ENCODE data around the gene MS4A5.
"Not testable (repeated sequence)": the region's sequence is repeated elsewhere in the genome, so short reads cannot be mapped to it uniquely, and the experiment has no call there.

The MS4A5 gene

DNA sequence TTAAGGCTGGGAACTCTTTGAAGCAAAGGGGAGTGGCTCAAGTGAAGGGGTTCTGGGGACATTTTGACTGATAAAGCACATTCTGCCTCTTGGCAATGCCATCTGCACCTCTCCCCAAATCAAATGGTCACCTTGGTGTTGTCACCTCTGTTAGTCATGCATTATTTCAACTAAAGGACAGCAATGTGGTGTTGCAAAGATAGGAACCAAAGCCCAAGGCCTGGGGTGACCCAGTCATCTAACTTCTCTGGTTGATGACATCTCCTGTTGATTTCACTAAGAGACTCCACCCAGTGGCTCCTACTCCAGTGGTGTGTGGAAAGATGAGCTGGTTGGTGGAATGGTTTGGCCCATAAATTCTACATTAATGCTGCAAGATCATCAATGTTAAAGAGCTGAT lies 18.5 kb downstream of the MS4A5 start:
- TF ChIP-seq, protein P1, sequence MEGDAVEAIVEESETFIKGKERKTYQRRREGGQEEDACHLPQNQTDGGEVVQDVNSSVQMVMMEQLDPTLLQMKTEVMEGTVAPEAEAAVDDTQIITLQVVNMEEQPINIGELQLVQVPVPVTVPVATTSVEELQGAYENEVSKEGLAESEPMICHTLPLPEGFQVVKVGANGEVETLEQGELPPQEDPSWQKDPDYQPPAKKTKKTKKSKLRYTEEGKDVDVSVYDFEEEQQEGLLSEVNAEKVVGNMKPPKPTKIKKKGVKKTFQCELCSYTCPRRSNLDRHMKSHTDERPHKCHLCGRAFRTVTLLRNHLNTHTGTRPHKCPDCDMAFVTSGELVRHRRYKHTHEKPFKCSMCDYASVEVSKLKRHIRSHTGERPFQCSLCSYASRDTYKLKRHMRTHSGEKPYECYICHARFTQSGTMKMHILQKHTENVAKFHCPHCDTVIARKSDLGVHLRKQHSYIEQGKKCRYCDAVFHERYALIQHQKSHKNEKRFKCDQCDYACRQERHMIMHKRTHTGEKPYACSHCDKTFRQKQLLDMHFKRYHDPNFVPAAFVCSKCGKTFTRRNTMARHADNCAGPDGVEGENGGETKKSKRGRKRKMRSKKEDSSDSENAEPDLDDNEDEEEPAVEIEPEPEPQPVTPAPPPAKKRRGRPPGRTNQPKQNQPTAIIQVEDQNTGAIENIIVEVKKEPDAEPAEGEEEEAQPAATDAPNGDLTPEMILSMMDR (IDR thresholded peaks at IDR 0.05; ENCODE audit: low read depth, low read length), result no peak
- no peak overlapping the region for H3K4me3 ChIP-seq (ENCODE audit: low read depth, low read length)

DNA sequence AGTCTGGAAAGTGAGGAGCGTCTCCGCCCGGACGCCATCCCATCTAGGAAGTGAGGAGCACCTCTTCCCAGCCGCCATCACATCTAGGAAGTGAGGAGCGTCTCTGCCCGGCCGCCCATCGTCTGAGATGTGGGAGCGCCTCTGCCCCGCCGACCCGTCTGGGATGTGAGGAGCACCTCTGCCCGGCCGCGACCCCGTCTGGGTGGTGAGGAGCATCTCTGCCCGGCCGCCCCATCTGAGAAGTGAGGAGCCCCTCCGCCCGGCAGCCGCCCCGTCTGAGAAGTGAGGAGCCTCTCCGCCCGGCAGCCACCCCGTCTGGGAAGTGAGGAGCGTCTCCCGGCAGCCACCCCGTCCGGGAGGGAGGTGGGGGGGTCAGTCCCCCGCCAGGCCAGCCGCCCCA lies 21.8 kb downstream of the MS4A5 start:
- not testable (repeated sequence) for H3K4me3 ChIP-seq (ENCODE audit: low read depth, low read length)

DNA sequence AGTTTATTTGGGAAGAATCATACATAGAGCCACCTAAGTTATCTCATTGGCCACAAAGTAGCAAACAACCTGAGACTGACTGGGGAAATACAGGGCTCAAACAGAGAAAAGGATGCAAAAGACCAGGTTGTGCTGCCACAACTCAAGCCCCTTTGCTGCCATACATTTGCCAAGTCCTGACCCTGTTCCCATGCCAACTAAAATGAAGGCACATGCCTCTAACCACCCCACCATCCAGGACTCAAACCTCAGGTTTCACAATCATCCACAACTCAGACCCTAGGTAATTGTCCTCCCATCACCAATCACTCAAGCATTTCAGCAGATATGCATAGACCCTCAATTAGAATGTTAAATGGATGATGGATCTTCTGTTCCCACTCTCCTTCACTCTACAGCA lies 24.8 kb downstream of the MS4A5 start:
- TF ChIP-seq, protein P1 (IDR thresholded peaks at IDR 0.05; ENCODE audit: low read depth, low read length), result no peak
- H3K4me3 ChIP-seq (ENCODE audit: low read depth, low read length), result no peak overlapping the region

DNA sequence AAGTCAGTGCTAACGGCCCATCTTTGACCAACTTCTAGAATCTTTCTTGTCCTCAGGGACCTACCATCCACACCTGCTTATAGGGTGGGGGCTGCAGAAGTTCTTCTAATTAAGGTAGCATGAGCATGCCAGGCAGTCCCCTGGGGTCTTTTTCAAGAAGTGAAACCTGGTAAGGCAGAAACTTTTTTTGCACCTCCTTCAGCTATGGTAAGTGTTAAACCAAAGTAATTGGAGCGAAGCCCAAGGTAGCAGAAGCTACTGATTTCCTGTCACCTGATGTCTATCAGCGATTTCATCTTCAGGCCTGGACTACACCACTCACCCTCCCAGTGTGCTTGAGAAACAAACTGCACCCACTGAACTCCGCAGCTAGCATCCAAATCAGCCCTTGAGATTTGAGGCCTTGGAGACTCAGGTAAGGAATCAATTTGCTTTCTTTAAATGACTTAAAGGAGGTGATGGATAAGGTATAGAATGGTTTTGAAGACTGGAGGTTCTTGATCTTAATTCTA lies 26.2 kb downstream of the MS4A5 start, which contains the start of gene MS4A1:
TSS of gene MS4A1 (plus strand) at position 317 of the 512 bp plus-strand sequence. CDS start 6,528 bp downstream, outside the sequence.
- TF ChIP-seq, protein P1 (IDR thresholded peaks at IDR 0.05; ENCODE audit: low read depth, low read length), result no peak
- H3K4me3 ChIP-seq (ENCODE audit: low read depth, low read length), result no peak within 1 kb of the TSS

DNA sequence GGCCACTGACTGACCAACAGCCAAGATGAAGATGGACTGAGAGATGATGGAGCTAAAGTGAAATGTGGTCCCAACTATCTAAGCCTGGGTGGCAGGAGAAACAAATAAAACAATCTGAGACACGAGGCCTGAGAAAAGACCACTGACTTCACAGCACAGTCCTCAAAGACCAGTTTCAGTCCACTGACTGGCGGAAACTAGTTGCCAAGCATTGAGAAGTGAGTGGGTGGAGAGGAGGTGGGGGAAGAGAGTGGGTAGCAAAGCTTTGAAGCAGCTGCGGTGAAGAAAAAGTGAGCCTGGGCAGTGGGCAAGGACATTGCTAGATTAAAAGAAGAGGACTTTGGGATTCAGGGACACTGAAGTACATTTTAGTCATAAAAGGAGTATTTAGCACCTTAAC lies 28.2 kb downstream of the MS4A5 start:
- TF ChIP-seq, protein P1 (IDR thresholded peaks at IDR 0.05; ENCODE audit: low read depth, low read length), result no peak
- no peak overlapping the region for H3K4me3 ChIP-seq (ENCODE audit: low read depth, low read length)

DNA sequence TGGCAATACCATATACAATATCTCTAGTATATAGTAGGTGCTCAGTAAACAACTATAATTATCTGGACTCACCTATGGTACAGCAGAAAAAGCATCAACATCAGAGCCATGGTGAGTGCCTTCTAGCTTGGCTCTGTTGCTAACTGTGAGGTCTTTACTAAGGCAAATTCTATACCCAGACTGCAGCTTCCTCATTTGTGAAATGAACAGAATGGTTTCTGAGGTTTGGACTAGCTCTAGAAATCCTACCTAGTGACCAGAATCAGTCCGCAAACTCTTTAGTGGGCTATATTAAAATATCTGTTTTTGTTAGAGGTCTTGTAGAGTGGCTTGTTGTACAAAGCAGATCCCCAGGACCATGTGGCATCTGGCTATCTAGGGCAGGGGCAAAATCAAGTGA lies 30.0 kb downstream of the MS4A5 start:
- no peak overlapping the region for H3K4me3 ChIP-seq (ENCODE audit: low read depth, low read length)
- TF ChIP-seq, protein P1 (IDR thresholded peaks at IDR 0.05; ENCODE audit: low read depth, low read length), result no peak

DNA sequence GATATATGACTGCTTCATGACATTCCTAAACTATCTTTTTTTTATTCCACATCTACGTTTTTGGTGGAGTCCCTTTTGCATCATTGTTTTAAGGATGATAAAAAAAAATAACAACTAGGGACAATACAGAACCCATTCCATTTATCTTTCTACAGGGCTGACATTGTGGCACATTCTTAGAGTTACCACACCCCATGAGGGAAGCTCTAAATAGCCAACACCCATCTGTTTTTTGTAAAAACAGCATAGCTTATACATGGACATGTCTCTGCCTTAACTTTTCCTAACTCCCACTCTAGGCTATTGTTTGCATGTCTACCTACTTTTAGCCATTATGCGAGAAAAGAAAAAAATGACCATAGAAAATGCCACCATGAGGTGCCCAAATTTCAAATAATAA lies 39.5 kb downstream of the MS4A5 start:
- TF ChIP-seq, protein P1 (IDR thresholded peaks at IDR 0.05; ENCODE audit: low read depth, low read length), result no peak
- no peak overlapping the region for H3K4me3 ChIP-seq (ENCODE audit: low read depth, low read length)

DNA sequence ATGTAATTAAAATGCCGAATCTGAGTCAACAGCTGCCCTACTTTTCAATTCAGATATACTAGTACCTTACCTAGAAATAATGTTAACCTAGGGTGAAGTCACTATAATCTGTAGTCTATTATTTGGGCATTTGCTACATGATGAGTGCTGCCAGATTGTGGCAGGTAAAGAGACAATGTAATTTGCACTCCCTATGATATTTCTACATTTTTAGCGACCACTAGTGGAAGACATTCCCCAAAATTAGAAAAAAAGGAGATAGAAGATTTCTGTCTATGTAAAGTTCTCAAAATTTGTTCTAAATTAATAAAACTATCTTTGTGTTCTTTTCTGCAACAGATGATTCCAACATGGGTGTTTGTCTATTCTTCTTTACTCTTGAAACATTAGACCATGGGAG lies 40.4 kb downstream of the MS4A5 start:
- no peak overlapping the region for H3K4me3 ChIP-seq (ENCODE audit: low read depth, low read length)
- TF ChIP-seq, protein P1 (IDR thresholded peaks at IDR 0.05; ENCODE audit: low read depth, low read length), result no peak
